ENCODE results near the gene BAMBI. TPM values are rescaled to one million over a fixed set of nuclear protein-coding genes. Genes with fewer than 3 reads are reported as not detected.

The BAMBI gene, protein sequence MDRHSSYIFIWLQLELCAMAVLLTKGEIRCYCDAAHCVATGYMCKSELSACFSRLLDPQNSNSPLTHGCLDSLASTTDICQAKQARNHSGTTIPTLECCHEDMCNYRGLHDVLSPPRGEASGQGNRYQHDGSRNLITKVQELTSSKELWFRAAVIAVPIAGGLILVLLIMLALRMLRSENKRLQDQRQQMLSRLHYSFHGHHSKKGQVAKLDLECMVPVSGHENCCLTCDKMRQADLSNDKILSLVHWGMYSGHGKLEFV
- 0.54 and 1.6 TPM in 2 replicates for polyA plus RNA-seq
- 0.46 and 1.2 TPM in 2 replicates for polyA minus RNA-seq

DNA sequence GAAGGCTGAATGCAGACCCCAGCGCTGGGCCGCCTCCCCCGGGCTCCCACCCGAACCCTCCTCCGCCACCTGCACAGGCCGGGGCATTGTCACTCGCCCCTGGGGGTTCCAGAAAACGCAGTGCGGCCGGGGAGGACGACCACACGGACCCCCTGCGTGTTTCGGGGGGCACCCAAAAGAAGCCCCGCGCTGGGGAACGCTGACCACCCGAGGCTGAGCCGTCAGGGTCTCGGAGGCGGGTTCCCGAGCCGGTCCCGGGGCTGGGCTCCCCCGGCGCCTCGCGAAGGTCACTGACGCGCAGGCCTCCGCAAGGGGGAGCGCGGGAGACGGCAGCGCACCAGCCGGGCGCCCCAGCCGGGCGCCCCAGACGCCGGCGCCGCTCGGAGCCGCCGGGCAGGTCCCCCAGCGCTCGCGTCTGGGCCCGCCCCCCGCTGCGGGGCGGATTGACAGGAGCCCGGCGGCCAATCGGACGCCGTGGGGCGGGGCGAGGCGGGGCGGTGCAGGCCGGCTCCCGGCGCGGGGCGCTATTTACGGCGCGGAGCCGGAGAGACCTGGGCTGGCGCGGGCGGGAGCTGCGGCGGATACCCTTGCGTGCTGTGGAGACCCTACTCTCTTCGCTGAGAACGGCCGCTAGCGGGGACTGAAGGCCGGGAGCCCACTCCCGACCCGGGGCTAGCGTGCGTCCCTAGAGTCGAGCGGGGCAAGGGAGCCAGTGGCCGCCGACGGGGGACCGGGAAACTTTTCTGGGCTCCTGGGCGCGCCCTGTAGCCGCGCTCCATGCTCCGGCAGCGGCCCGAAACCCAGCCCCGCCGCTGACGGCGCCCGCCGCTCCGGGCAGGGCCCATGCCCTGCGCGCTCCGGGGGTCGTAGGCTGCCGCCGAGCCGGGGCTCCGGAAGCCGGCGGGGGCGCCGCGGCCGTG, at the start of gene BAMBI:
TSS of gene BAMBI (plus strand) at position 554 of the 920 bp plus-strand sequence. CDS start 377 bp downstream, outside the sequence.
- Histone ChIP-seq H3K9me2 (ENCODE audit: insufficient read depth, low read length) (no peaks in the 10 kb centered on the region), H3K36me3 (ENCODE audit: insufficient read depth, low read length) (no peaks in the 10 kb centered on the region), H3K4me3 (ENCODE audit: low read length) (peak within 1 kb of the TSS; percentile 79), H3K4me2 (ENCODE audit: low read length) (peak within 1 kb of the TSS; percentile 79), H2AFZ (ENCODE audit: low read depth, low read length) (peak within 1 kb of the TSS; percentile 9), H4K20me1 (ENCODE audit: insufficient read depth) (no peaks in the 10 kb centered on the region), H3K9ac (ENCODE audit: low read length) (peak within 1 kb of the TSS; percentile 53), H3F3A (ENCODE audit: insufficient read depth, low read length, poor library complexity, severe bottlenecking) (no peaks in the 10 kb centered on the region), H3K79me2 (replicated peaks; ENCODE audit: insufficient read depth, low read length) (no peaks in the 10 kb centered on the region), H3K27ac (ENCODE audit: low read length) (no peak within 1 kb of the TSS), H3K9me3 (ENCODE audit: low read length) (no peaks in the 10 kb centered on the region), H3K27me3 (ENCODE audit: insufficient read depth, low read depth, low read length) (peaks cover 95% of the 10 kb centered on the region)
- TF ChIP-seq EP300 (conservative IDR thresholded peaks at IDR 0.05; ENCODE audit: poor library complexity, severe bottlenecking) (no peak), EZH2 (IDR thresholded peaks at IDR 0.05; ENCODE audit: borderline replicate concordance, insufficient read depth, low read length, poor library complexity, severe bottlenecking) (no peak), POLR2AphosphoS5 (IDR thresholded peaks at IDR 0.05) (no peak), MXI1 (conservative IDR thresholded peaks at IDR 0.05; ENCODE audit: poor library complexity, severe bottlenecking) (no peak), SMC3 (conservative IDR thresholded peaks at IDR 0.05; ENCODE audit: poor library complexity) (peak; percentile 77), TAF1 (IDR thresholded peaks at IDR 0.05; ENCODE audit: low read depth) (peak; percentile 59), RAD21 (conservative IDR thresholded peaks at IDR 0.05) (peak; percentile 65)
- TF ChIP-seq, protein P1, sequence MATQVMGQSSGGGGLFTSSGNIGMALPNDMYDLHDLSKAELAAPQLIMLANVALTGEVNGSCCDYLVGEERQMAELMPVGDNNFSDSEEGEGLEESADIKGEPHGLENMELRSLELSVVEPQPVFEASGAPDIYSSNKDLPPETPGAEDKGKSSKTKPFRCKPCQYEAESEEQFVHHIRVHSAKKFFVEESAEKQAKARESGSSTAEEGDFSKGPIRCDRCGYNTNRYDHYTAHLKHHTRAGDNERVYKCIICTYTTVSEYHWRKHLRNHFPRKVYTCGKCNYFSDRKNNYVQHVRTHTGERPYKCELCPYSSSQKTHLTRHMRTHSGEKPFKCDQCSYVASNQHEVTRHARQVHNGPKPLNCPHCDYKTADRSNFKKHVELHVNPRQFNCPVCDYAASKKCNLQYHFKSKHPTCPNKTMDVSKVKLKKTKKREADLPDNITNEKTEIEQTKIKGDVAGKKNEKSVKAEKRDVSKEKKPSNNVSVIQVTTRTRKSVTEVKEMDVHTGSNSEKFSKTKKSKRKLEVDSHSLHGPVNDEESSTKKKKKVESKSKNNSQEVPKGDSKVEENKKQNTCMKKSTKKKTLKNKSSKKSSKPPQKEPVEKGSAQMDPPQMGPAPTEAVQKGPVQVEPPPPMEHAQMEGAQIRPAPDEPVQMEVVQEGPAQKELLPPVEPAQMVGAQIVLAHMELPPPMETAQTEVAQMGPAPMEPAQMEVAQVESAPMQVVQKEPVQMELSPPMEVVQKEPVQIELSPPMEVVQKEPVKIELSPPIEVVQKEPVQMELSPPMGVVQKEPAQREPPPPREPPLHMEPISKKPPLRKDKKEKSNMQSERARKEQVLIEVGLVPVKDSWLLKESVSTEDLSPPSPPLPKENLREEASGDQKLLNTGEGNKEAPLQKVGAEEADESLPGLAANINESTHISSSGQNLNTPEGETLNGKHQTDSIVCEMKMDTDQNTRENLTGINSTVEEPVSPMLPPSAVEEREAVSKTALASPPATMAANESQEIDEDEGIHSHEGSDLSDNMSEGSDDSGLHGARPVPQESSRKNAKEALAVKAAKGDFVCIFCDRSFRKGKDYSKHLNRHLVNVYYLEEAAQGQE (IDR thresholded peaks at IDR 0.05; ENCODE audit: borderline replicate concordance), result peak; percentile 11
- TF ChIP-seq, protein P2, sequence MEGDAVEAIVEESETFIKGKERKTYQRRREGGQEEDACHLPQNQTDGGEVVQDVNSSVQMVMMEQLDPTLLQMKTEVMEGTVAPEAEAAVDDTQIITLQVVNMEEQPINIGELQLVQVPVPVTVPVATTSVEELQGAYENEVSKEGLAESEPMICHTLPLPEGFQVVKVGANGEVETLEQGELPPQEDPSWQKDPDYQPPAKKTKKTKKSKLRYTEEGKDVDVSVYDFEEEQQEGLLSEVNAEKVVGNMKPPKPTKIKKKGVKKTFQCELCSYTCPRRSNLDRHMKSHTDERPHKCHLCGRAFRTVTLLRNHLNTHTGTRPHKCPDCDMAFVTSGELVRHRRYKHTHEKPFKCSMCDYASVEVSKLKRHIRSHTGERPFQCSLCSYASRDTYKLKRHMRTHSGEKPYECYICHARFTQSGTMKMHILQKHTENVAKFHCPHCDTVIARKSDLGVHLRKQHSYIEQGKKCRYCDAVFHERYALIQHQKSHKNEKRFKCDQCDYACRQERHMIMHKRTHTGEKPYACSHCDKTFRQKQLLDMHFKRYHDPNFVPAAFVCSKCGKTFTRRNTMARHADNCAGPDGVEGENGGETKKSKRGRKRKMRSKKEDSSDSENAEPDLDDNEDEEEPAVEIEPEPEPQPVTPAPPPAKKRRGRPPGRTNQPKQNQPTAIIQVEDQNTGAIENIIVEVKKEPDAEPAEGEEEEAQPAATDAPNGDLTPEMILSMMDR (IDR thresholded peaks at IDR 0.05; ENCODE audit: poor library complexity, severe bottlenecking), result peak; percentile 75

DNA sequence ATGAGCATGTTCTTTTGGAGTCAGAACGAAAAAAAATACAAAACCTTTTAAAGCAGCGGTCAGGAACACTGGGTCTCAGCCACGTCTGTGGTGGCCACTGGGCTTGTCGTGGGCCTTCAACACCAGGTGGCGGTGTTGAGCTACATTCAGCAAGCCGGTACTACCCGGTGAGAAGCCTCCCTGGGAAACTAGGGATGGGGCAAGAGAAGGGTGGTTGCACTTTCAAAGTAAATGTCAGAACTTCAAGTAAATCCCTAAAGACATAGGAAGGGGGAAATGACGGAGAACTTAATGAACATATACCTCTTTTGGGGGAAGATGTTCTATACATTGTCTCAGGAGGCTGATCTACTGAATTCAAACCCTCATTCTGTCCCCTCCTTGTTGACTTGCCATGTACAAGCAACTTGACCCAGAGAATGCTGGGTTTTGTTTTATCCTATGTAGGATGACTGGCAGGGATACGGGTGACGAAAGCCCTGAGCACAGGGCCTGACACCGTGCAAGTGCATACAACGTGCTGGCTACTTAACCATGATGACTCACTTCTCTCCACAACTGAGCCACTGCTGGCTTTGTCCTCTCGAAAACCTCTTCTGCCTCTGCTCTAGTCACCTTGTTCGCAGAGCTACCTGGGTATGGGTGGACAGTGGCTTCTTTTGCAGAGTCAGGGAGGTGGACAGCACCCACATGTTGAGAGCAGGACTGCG, 49.0 kb upstream of the BAMBI start:
- H3K4me2 ChIP-seq (ENCODE audit: low read length), result no peak overlapping the region
- no peak overlapping the region for H3K27ac ChIP-seq (ENCODE audit: low read length)
- H3K36me3 ChIP-seq (ENCODE audit: insufficient read depth, low read length), result peaks cover 4% of the 10 kb centered on the region
- H3F3A ChIP-seq (ENCODE audit: insufficient read depth, low read length, poor library complexity, severe bottlenecking), result no peaks in the 10 kb centered on the region
- no peaks in the 10 kb centered on the region for H3K9me2 ChIP-seq (ENCODE audit: insufficient read depth, low read length)
- no peak overlapping the region for H3K9ac ChIP-seq (ENCODE audit: low read length)
- no peaks in the 10 kb centered on the region for H3K79me2 ChIP-seq (replicated peaks; ENCODE audit: insufficient read depth, low read length)
- H4K20me1 ChIP-seq (ENCODE audit: insufficient read depth), result no peaks in the 10 kb centered on the region
- H3K27me3 ChIP-seq (ENCODE audit: insufficient read depth, low read depth, low read length), result no peaks in the 10 kb centered on the region
- no peaks in the 10 kb centered on the region for H3K9me3 ChIP-seq (ENCODE audit: low read length)
- H3K4me3 ChIP-seq (ENCODE audit: low read length), result no peak overlapping the region
- TF ChIP-seq RAD21 (conservative IDR thresholded peaks at IDR 0.05), result peak; percentile 52
- no peak for TF ChIP-seq MXI1 (conservative IDR thresholded peaks at IDR 0.05; ENCODE audit: poor library complexity, severe bottlenecking)
- TF ChIP-seq, protein P2 (IDR thresholded peaks at IDR 0.05; ENCODE audit: poor library complexity, severe bottlenecking), result peak; percentile 58
- peak; percentile 51 for TF ChIP-seq SMC3 (conservative IDR thresholded peaks at IDR 0.05; ENCODE audit: poor library complexity)
- no peak for TF ChIP-seq TAF1 (IDR thresholded peaks at IDR 0.05; ENCODE audit: low read depth)
- TF ChIP-seq EZH2 (IDR thresholded peaks at IDR 0.05; ENCODE audit: borderline replicate concordance, insufficient read depth, low read length, poor library complexity, severe bottlenecking), result no peak
- no peak overlapping the region for H2AFZ ChIP-seq (ENCODE audit: low read depth, low read length)
